ENCODE measurements around the gene CITED2. TPM values are rescaled to one million over a fixed set of nuclear protein-coding genes. Genes with fewer than 3 reads are reported as not detected.
"Not testable (repeated sequence)": the region's sequence is repeated elsewhere in the genome, so short reads cannot be mapped to it uniquely, and the experiment has no call there.

Gene CITED2
- total RNA-seq, 2 donors from 2014 or later: 64.1 to 82.1 TPM

GRCh38 chr6:139416146-139416545 lies 41.7 kb upstream of the CITED2 start:
- no peaks in the 10 kb centered on the region for H3K9me3 ChIP-seq
- peaks cover 5% of the 10 kb centered on the region for H3K4me1 ChIP-seq
- no peaks in the 10 kb centered on the region for H3K36me3 ChIP-seq (replicated peaks in 1 of 2; ENCODE audit: insufficient read depth in 1 of 2, low read depth in 2 of 2)
- H3K27me3 ChIP-seq: no peaks in the 10 kb centered on the region
- intact Hi-C loops (cut with DNase I): no loop called here
- TF ChIP-seq, protein P1, sequence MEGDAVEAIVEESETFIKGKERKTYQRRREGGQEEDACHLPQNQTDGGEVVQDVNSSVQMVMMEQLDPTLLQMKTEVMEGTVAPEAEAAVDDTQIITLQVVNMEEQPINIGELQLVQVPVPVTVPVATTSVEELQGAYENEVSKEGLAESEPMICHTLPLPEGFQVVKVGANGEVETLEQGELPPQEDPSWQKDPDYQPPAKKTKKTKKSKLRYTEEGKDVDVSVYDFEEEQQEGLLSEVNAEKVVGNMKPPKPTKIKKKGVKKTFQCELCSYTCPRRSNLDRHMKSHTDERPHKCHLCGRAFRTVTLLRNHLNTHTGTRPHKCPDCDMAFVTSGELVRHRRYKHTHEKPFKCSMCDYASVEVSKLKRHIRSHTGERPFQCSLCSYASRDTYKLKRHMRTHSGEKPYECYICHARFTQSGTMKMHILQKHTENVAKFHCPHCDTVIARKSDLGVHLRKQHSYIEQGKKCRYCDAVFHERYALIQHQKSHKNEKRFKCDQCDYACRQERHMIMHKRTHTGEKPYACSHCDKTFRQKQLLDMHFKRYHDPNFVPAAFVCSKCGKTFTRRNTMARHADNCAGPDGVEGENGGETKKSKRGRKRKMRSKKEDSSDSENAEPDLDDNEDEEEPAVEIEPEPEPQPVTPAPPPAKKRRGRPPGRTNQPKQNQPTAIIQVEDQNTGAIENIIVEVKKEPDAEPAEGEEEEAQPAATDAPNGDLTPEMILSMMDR (IDR thresholded peaks at IDR 0.05): no peak
- no peak for TF ChIP-seq POLR2A (IDR thresholded peaks at IDR 0.05)
- H3K4me3 ChIP-seq: no peak overlapping the region
- DNase-seq: no peak
- 6 to 39% methylated on average over 2 of the region's 2 CpGs for WGBS, 2 donors
- no peak overlapping the region for H3K27ac ChIP-seq
- ATAC-seq: peak; percentile 40

DNA sequence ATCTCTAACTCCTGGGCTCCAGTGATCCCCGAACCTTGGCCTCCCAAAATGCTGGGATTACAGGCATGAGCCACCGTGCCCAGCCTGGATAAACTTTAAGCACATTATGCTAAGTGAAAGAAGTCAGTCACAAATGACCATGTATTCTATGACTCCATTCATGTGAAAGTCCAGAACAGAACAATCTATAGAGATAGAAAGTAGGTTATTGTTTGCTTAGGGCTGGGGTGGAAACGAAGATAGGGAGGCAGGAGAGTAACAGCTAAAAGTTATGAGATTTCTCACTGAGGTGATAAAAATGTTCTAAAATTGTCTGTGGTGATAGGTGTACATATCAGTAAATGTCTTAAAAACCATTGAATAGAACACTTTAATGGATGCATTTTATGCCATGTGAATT lies 40.9 kb upstream of the CITED2 start:
- ATAC-seq (no peak), DNase-seq (no peak)
- intact Hi-C loops (cut with DNase I): no loop called here
- Histone ChIP-seq H3K4me3 (no peak overlapping the region), H3K4me1 (peaks cover 4% of the 10 kb centered on the region), H3K27me3 (no peaks in the 10 kb centered on the region), H3K27ac (no peak overlapping the region), H3K9me3 (no peaks in the 10 kb centered on the region), H3K36me3 (replicated peaks in 1 of 2; ENCODE audit: insufficient read depth in 1 of 2, low read depth in 2 of 2) (no peaks in the 10 kb centered on the region)
- 64 to 72% methylated on average over 3 of the region's 3 CpGs for WGBS, 2 donors
- TF ChIP-seq, protein P1 (IDR thresholded peaks at IDR 0.05): no peak
- TF ChIP-seq POLR2A (IDR thresholded peaks at IDR 0.05): no peak

DNA sequence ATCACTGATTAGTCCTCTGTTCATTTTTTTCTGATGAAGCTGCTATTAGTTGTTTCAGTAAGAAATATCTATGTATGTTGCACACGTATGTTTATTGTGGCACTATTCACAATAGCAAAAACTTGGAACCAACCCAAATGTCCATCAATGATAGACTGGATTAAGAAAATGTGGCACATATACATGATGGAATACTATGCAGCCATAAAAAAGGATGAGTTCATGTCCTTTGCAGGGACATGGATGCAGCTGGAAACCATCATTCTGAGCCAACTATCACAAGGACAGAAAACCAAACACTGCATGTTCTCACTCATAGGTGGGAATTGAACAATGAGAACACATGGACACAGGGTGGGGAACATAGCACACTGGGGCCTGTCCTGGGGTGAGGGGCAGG lies 37.7 kb upstream of the CITED2 start:
- H3K4me1 ChIP-seq; H3K27ac ChIP-seq; H3K27me3 ChIP-seq; H3K4me3 ChIP-seq; intact Hi-C loops (cut with DNase I); H3K9me3 ChIP-seq; ATAC-seq; DNase-seq; H3K36me3 ChIP-seq (replicated peaks in 1 of 2; ENCODE audit: insufficient read depth in 1 of 2, low read depth in 2 of 2): not testable (repeated sequence)
- WGBS, 2 donors: 90 to 95% methylated on average over 1 of the region's 1 CpG

- no peak for ATAC-seq
- 82 to 83% methylated on average over 4 of the region's 4 CpGs for WGBS, 2 donors
- H3K9me3 ChIP-seq: no peaks in the 10 kb centered on the region
- H3K4me3 ChIP-seq: no peak overlapping the region
- no peaks in the 10 kb centered on the region for H3K4me1 ChIP-seq
- no peaks in the 10 kb centered on the region for H3K36me3 ChIP-seq (replicated peaks in 1 of 2; ENCODE audit: insufficient read depth in 1 of 2, low read depth in 2 of 2)
- TF ChIP-seq POLR2A (IDR thresholded peaks at IDR 0.05): no peak
- TF ChIP-seq, protein P1 (IDR thresholded peaks at IDR 0.05): no peak
- DNase-seq: no peak
- no peak overlapping the region for H3K27ac ChIP-seq
- no peaks in the 10 kb centered on the region for H3K27me3 ChIP-seq
- intact Hi-C loops (cut with DNase I): no loop called here
These were observed 34.6 kb upstream of the CITED2 start for GRCh38 chr6:139409026-139409425.

DNA sequence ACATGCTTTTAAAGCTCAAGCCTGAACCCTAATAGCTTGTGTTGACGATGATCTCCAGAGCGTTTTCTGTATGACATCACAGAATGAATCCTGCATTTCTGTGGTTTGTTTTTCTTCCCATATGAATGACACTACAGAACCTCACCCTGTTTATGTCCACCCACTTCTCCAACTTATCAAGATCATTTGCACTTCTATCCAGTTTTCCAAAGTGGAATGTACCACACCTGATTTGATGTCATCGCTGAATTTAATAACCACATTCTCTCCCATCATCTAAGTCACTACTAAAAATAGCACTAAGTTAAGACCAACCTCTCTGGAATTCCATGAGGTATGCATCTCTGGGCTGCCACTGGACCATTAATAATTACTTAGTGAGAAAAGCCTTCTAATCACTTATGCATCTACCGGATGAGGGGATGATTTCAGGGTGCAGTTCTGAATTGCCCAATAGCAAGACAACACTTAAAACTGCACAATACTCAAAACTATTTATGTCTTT lies 33.3 kb upstream of the CITED2 start:
- Histone ChIP-seq H3K27ac (no peak overlapping the region), H3K4me3 (no peak overlapping the region), H3K27me3 (no peaks in the 10 kb centered on the region), H3K9me3 (no peaks in the 10 kb centered on the region), H3K36me3 (replicated peaks in 1 of 2; ENCODE audit: insufficient read depth in 1 of 2, low read depth in 2 of 2) (no peaks in the 10 kb centered on the region), H3K4me1 (no peaks in the 10 kb centered on the region)
- peak; percentile 68 for ATAC-seq
- DNase-seq: no peak
- TF ChIP-seq POLR2A (IDR thresholded peaks at IDR 0.05): no peak
- TF ChIP-seq, protein P1 (IDR thresholded peaks at IDR 0.05): no peak
- intact Hi-C loops (cut with DNase I): no loop called here
- 56 to 67% methylated on average over 4 of the region's 4 CpGs for WGBS, 2 donors

Data from body of pancreas (tissue), 4 donors.